GM19452 (cell line): ENCODE data around the gene DAGLA.
A peak's percentile ranks its signal among the peaks of the same experiment; 100 is the strongest.

ENCODE experiments used
- ATAC-seq: cut with Tn5 transposase; IDR thresholded peaks from one replicate; pipeline ENCODE4 v1.9.1; 2021; ENCODE audit not compliant: unreplicated experiment

The DAGLA gene

DNA sequence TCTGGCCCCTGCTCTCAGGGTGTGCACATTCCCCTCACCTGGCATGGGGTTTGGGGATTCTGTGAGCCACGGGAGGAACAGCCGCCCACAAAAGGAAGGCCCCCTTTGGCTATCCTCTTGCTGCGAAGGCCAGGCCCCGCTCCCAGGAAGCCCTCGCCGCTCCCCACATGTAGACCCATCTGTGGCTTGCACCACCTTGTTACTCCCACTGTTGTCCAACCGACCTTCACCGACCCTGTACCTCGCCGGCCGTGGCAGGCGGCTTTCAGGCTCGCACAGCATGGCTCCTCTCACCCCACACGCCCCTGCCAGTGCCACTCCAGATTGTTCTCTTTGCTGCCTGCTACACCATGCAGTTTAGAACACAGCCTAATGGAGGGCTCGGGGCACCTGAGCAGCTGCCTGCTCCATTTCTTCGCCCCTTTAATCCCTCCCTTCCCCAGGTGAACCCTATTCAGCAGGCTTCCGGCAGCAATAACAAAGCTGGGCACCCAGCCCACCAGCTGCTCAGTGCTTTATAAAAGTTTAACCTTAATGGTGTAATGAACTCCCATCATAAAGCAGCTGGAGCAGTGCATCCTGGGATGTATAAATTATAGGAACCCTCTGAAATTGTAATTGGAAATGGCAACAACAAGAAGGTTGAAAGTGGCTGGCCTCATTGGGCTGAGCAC, 10.7 kb downstream of the DAGLA start:
- no peak for ATAC-seq

DNA sequence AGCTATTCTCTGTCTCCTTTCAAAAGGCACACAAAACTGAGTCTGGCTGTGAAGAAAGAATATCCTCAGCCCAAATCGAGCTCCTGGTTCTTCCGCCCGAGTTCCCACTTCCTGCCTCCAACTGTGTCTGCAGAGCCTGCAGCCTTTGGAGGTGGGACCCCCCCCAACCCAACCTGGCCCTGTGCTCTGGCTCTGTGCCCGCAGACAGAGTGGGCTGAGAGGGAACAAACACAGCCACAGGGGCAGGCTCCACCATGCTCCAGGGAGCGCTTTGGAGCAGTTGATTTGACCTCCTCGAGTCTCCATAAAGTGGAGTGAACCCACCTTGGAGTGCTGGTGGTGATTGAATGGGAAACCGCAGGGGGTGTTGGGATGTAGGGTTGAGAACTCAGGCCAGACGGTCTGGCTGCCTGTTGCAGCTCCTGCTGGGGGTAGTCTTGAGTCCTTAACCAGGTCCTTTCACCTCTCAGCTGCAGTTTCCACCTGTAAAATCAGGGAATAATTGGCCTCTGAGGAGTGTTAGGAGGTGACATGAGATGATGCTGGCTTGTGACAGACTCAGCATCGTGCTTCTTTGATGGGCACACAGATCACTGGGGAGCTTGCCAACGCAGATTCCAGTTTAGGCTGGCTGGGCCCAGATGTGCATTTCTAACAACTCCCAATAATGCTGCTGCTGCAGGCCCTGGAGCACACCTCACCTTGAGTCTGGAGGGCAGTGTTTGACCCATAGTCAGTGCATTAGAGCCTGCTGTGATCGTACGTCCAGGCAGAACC, 11.4 kb downstream of the DAGLA start:
- ATAC-seq, result no peak

DNA sequence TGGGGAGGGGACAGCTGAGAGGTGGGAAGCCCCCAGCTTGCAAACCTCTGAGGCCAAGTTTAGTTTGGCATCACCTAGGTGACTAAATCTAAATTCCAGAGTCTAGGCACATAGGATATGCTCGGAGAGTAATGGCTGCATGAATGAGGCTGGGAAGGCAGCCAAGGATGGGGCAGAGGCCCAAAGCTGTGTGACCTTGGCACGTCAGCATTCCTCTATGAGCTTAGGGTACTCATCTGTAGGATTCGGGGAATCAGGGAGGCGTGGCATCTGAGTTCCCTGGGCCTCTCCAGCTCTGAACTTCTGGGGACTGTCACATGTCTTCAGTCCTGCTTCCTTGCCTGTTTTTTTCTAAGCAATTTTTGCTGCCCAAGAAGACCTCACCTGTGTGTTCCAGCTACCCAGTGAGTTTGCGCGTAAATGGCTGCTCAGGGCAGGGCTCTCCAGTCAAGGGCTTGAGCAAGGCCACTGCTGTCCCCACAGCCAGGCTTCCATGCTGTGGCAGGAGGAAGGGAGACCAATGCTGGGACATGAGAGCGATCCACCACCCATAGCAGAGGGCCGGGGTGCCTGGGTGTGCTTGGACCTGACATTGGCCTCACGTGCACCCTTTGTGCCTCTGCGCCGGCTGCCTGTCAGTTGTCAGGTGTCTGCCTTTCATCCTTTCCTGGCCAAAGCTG, 13.9 kb downstream of the DAGLA start:
- no peak for ATAC-seq

DNA sequence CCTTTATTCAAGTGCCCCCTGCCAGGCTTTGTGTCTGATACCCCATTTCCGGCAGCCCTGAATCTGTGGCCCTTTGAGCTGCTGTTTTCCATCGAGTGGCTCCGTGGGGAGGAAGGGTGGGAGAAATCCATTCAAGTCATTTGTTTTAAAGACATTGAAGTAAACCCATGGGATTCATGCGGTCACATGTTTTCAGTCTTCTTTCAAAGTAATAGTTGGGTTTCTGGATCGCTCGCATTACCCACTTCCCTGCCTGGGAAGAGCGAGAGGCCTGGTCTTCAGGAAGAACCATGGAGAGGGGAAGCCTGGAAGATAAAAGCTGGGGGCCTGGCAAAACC, 14.4 kb downstream of the DAGLA start:
- ATAC-seq, result no peak

DNA sequence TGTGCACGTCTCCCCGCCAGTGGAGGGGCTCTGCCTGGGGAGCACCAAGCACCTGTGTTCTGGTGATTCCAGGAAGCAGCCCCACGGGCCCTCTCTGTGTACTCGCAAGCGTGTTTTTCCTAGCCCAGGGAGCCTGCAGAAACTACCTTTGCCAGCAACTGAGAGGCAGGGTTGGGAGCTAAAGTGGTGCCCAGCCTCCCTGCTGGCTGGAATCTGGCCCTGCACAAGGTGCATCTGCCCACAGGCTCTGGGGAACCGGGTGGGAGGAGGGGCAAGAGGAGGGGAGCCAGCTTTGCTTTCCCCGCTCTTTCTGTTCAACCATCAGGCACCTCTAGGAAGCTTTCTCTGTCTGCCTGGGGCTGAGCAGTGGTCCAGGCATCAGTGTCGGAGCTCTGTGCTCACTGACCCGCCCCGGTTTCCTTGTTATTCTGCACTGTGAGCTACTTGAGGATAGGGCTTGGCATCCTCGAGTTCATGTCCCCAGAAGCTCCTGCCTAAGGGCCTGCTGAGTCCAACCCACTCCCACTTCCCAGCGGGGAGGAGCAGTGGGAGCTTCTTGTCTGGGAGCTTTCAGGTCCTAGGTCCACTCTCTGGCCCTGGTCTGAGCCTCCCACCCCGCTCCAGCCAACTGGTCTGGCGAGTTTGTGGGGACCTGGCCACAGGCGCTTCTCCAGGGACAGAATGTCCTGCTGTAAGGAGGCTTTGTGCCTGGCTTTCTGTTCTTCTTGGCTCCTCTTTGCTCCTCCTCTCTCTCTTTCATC, 14.9 kb downstream of the DAGLA start:
- no peak for ATAC-seq

DNA sequence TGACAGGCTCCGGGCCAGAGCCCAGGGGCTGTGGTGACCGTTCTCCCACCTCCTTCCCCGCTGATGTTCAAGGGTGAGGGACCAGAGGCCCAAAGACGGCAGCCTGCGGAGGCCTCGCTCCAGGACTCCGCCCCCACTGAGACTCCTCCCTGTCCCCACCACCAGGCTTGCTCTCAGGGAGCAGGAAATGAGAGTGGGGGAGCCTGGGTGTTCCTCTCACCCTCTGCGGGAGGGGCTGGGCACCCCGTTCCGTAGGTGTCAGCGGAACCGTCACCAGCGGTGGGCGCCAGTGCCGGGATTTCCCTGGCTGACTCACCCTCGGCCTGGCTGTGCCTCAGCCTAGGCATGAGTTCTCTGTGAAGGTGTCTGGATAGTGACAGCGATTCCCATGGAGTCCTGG, 15.7 kb downstream of the DAGLA start:
- peak; percentile 79 for ATAC-seq

DNA sequence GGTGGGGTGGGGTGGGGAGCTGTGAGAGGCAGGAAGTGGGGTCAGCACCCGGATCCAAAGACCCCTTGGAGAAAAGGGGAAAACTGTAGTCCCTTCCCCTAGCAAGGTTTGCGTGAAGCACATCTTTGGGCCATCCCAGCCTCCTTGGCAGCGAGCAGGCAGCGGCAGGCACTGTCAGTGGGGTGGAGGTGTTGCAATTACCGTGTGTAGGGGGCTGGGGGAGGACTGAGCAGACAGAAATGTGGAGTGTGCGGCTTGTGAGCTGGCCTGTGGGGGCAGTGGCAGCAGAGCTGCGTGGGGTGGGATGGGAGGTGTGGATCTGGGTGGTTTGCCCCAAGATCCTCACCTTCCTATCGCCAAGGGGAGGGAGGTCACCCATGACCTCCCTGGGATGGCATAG, 16.4 kb downstream of the DAGLA start:
- ATAC-seq, result no peak

DNA sequence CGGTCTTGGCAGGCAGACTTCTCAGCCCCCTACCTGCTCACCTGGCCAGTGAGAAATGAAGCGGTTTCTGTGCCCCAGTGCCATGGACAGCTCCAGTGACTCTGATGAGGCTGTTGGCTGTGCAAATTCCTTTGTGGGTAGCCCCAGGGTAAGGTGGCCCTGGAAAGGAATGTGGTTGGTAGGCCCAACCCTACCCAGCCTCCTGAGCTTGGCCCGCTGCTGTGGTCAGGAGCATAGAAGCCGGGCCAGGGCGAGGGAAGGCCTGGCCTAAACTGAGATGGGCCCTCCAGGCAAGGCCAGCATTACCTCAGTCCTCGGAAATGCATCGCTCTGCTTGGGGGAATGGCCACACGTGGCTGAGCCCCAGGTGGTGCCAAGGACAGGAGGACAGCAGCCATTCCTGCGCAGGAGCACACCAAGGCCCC, 16.9 kb downstream of the DAGLA start:
- no peak for ATAC-seq

DNA sequence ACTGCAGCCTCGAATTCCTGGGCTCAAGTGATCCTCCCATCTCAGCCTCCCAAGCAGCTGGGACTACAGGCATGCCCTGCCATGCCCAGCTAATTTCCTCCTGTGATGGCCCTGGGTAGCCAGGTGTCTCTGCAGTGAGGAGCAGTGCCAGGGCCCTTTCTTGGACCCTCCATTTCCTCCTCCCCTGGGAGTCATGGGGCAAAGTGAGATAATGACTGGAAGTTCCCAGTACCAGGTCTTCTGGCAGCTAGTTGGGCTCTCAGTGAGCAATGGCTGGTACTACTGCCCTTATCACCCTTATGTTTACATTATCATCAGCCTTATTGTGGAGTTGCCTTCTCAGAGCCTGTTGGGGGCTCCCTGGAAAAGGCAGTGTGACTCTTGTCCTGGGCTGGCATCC, 17.6 kb downstream of the DAGLA start:
- ATAC-seq, result no peak

DNA sequence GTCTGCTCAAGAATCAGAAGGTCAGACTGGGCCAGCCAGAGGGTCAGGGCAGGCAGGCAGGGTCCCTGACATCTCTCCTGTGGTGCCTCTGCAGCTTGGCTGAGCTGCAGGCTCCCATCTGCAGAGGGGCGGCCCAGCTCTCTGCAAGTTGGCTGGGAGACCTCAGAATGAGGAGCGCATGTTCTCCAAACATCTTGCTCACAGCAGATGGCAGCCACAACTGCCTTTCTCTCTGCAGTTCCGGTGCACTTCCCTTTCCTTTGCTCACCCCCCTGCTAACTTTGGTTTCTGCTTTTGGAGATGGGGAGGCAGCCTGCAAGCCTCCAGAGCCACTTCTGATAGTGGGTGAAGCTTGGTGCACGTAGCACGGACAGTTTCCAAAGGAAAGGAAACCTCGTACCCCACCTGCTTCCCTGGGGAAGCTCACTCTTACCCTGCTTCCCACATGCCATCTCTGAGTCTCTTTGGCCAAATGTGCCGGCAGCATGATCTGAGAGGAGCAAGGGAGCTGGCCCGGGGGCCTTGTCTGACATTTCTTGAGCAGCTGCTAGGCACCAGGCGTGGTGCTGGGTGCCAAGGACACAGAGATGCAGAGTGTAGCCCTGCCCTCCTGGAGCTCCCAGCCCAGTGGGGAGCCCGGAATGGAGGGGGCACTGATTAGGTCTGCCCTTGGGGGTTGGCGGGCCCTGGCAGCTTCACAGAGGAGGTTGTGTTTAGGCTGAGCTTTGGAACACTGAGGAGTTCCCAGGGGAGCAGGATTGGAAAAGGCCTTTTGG, 18.2 kb downstream of the DAGLA start:
- ATAC-seq, result no peak

DNA sequence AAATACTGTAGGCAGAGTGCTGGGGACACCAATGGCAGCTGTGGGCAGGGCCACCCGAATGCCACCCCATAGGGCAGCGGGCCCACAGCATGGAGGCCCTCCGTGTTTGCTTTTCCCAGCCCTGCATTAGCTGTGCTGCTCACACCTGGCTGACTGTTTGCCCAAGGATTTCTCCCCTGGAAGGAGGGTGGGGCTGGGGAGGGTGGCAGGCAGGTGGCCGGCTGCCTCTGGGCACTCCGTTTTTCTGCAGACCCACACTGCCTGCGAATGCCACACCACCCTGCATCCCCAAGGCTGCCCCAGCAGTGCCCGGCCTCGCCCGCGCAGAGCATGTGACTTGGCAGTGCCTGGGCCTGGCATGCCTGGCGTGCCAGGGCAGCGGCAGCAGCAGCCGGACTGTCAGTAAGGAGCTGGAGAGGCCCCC, 19.6 kb downstream of the DAGLA start:
- no peak for ATAC-seq

DNA sequence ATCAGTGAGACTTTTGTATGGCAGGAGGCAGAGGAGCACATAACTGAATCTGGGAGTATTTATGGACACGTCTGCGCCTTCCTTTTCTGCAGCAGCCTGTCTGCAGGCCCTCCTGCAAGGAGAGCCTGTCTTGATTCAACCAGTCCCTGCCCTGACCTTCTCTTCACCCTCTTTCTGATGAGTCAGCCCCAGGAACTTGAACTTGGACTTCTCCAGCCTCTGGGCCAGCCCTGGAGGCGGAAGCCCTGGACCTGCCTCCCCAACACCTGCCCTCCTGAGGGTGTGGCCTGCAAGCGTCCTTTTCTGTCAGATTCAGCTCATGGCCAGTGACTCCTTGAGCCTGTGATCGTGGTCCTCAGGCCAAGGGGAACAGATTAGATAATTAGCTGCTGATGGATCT, 20.0 kb downstream of the DAGLA start:
- no peak for ATAC-seq

DNA sequence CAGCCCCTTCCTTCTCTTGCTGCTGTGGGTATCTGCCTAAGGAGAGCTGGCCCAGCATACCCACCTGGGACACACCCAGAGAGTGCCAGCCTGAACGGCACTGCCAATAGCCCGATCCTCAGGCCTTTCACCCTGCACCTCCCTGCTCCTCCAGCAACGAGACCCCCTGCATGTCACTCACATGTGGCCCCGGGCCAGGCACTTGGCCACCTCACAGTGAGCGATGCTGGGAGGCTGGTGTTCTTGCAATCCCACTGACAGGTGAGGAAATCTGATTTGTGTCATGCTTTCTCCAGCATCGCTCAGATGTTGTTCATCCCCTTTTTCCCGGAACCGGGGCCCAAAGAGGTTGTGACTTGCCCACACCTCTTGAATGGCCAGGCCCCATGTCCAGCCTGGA, 20.5 kb downstream of the DAGLA start:
- ATAC-seq, result no peak

DNA sequence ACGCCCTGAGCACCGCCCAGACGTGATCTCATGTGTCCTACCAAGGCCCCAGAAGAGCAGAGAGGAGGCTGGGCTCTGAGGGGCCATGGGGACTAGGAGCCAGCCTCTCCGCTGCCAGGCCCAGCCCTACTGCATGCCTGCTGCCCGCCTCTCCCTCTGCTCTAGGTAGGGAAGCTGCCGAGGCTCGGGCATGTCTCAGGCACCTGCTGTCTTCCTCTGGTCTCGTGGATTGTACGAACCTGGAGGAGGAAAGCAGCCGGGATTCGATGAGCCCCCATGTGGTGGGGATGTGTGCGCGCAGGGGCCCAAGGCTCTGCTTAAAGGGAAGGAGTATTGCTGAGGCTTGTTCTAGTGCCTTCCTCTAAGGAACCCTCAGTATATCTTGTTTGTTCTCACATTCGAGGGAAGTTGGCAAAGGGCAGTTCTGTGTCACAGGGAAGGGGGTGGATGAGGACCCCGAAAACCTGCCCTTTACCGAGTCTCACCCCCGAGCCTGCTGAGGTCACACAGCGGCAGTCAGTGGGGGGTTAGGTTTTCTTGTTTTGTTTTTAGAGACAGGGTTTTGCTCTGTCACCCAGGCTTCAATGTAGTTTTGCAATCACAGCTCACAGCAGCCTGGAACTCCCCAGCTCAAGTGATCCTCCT, 21.2 kb downstream of the DAGLA start:
- no peak for ATAC-seq

DNA sequence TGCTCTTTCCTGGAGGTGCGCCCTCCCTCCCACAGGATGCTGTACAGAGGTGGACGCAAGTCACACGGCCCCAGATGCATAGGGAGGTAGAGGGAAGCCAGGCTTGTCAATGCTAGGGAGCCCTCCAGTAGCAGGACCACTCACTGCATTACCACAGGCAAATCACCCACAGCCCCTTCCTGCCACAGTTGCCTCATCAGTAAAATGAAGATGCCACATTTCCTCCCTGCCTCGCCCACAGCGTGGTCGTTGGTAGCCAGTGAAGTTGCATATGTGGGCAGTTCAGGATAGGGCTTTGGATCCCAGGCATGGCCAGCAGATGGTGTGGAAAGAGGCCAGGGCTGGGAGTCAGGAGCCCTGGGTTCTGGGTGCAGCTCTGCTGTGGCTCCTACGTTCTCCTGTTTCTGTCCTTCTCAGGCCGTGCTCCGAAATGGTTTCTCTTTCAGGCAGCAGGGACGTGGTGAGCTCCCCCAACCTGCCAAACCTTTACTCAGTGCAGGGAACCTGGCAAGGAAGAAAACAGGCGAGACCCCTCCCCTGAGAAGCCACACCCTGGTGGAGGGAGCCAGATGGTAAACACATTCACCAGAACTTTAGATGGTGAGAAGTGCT, 22.6 kb downstream of the DAGLA start:
- no peak for ATAC-seq

DNA sequence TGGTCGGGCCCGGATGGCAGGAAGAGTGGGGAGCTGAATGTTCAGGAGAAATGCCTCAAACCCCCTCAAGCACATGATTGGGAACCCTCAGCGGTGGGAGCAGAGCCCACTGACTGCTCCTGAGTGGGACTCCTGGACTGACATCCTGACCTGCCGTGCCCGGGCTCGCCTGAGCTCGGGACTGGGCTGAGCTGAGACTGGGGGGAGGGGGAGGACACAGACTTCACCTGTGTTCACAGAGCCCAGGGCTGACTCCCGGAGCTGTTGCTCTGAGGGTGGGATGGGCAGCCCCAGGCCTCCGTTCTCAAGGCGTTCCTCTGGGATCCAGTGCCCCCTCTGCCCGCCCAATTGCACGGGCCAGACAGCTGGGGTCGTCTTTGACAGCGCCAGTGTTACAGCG, 24.6 kb downstream of the DAGLA start:
- ATAC-seq, result no peak

DNA sequence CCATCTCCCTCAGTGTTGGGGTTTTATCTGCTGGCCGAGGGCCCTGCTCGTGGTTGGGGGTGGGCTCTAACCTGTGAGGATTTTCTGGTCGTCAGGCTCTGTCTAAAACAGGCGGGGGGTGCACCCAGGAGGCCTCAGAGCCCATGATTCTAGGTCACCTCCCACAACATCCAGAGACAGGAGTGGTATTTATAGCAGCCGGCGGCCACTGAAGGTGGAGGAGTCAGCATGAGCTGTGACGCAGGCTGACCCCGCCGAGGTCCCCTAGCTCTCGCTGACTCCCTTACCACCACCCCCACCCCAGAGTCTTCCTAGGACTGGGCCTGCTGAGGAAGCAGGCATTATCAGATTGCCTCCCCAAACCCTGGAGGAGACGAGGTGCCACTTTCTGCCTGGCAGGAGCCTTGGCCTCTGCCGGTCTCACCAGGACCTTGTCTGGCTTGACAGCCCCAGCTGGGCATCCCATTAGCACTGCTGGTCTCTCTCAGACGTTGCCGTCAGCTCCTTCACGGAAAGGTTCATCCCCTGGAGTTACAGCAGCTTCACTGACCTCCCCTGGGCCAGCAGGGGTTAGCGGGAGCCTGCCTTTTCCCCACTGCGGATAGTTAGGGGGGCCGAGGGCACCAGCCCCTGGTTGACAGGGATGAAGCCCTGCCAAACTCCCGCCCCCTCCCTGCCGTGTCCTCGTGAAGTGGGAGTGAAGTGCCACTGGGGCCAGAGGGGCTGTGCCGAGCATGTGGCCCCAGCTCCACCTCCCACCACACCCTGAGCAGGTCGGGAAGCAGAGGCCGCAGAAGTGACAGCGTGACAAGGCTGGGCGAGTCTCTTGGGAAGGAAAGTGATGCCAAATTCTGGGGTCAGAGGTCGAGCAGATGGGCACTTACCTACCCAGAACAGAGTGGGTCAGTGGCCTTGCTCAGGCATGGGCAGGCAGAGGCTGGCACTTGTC, 26.5 kb downstream of the DAGLA start:
- ATAC-seq, result no peak

DNA sequence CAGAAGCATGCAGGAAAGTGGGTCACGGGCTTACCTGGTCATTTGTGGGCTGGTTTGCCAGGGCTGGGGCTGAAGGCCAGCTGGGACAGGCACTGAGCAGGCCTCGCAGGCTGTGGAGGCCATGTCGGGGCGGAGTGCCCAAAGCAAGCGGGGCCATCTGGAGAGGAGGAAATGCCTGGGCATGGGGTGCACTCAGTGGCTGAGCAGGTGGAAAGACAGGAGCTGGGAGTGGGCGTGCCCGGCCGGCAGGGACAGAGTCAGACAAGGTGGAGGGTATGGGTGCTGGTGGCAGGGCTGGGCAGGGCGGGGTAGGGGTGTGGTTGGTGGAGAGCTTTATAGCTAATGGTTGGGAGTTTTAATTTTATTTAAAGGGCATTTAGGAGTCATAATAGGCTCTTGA, 27.4 kb downstream of the DAGLA start:
- ATAC-seq, result no peak

DNA sequence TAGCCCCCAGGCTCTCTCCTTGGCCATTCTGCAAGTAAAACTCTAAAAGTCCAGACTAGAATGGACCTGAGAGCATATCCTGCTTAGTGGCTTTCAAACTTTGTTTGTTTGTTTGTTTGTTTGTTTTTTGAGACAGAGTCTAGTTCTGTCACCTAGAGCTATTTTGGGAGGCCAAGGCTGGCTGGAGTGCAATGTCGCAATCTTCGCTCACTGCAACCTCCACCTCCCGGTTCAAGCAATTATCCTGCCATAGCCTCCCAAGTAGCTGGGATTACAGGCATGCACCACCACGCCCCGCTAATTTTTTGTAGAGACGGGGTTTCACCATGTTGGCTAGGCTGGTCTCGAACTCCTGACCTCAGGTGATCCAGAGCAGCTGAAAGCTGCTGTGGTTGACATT, 28.9 kb downstream of the DAGLA start:
- no peak for ATAC-seq
